ENCODE measurements around the gene CDH20. TPM values are rescaled to one million over a fixed set of nuclear protein-coding genes. Genes with fewer than 3 reads are reported as not detected.
A peak's percentile ranks its signal among the peaks of the same experiment; 100 is the strongest.

Gene CDH20
- total RNA-seq, 1 experiment from 2014 or later, result not detected

- ChIA-PET POLR2A (interaction anchor here (1.3 kb wide), 1 partner anchor 180 kb away, joined by 3 read pairs; no protein-coding TSS in a partner anchor), CTCF (interaction anchor here (1.0 to 4.8 kb wide), 5 partner anchors 175 to 809 kb away, joined by 3 to 80 read pairs (median 4); no protein-coding TSS in a partner anchor), RAD21 (ENCODE audit: low non-redundant PET in 1 of 2, low total read pairs in 2 of 2, uncharacterized antibody in 2 of 2, unreplicated experiment in 2 of 2) (interaction anchor here in 1 of 2 experiments (0.7 kb wide), 1 partner anchor 180 kb away, joined by 3 read pairs; no protein-coding TSS in a partner anchor)
- no peaks in the 10 kb centered on the region for H3K4me1 ChIP-seq (ENCODE audit: control insufficient read depth in 1 of 2, insufficient read depth in 2 of 2, low read length in 2 of 2)
- no peaks in the 10 kb centered on the region for H3K36me3 ChIP-seq (ENCODE audit: control insufficient read depth in 1 of 2, insufficient read depth in 2 of 2, low read length in 2 of 2)
- intact Hi-C loops (cut with micrococcal nuclease), result loop anchor here (1.0 to 10.0 kb wide), 3 partner anchors 180 to 1338 kb away; no protein-coding TSS in a partner anchor
- no peaks in the 10 kb centered on the region for H4K20me1 ChIP-seq (ENCODE audit: insufficient read depth)
- BruUV-seq (replicated peaks), result no TSS peak
- peak; percentile 99 for ATAC-seq
- DNase-seq (ENCODE audit: low read depth, low spot score), result peak; percentile 27
- no peaks in the 10 kb centered on the region for H3K79me2 ChIP-seq (ENCODE audit: insufficient read depth, low read length)
- TF ChIP-seq FOSL1 (IDR thresholded peaks at IDR 0.05; ENCODE audit: low read depth) (no peak), CEBPB (IDR thresholded peaks at IDR 0.05; ENCODE audit: low read depth) (no peak), ATF3 (IDR thresholded peaks at IDR 0.05) (no peak), POLR2A (IDR thresholded peaks at IDR 0.05; ENCODE audit: borderline replicate concordance, extremely low read depth, insufficient read depth, insufficient read length) (no peak), ZNF274 (IDR thresholded peaks at IDR 0.05; ENCODE audit: low read depth, low read length) (no peak), YY1 (IDR thresholded peaks at IDR 0.05; ENCODE audit: extremely low read depth, insufficient replicate concordance, low read depth, low read length) (no peak), EZH2phosphoT487 (IDR thresholded peaks at IDR 0.05; ENCODE audit: borderline replicate concordance) (no peak), RAD21 (IDR thresholded peaks at IDR 0.05; ENCODE audit: low read depth) (peak; percentile 79), SP1 (IDR thresholded peaks at IDR 0.05; ENCODE audit: low read depth) (no peak), CTCF (IDR thresholded peaks at IDR 0.05 in 2 of 3, conservative IDR thresholded peaks at IDR 0.05 in 1 of 3; ENCODE audit: borderline replicate concordance in 1 of 3, insufficient read depth in 1 of 3, low read depth in 2 of 3, low read length in 2 of 3) (peak; percentile 79 to 90 (median 87); a peak in 5 of 6 replicates)
- H3K9me3 ChIP-seq (ENCODE audit: control insufficient read depth in 1 of 2, insufficient read depth in 1 of 2, low read depth in 1 of 2, low read length in 2 of 2), result no peaks in the 10 kb centered on the region
- H3K27ac ChIP-seq (ENCODE audit: low read depth, low read length), result no peak overlapping the region
- no peak overlapping the region for H3K9ac ChIP-seq (ENCODE audit: low read length)
- H3K4me3 ChIP-seq (replicated peaks in 1 of 2; ENCODE audit: low read depth in 1 of 2, low read length in 2 of 2), result no peak overlapping the region
- 0 out of 2 replicates have a peak overlapping the region, but pooled peaks have one; percentile 9 for H3K4me2 ChIP-seq (ENCODE audit: low read length)
- H3K9me2 ChIP-seq (ENCODE audit: insufficient read depth), result no peaks in the 10 kb centered on the region
- no peaks in the 10 kb centered on the region for H3K27me3 ChIP-seq (ENCODE audit: insufficient read depth, low read length)
- peak overlapping the region; percentile 1 for H2AFZ ChIP-seq (ENCODE audit: low read depth, low read length, poor library complexity, severe bottlenecking)
These were observed 10.9 kb upstream of the CDH20 start for GRCh38 chr18:61322265-61322873.
